DND-41 (cell line): ENCODE data around the gene CC2D2A.

Experiments
- ATAC-seq: fragments of 200-7000 bp; cut with Tn5 transposase; 3 replicates; pipeline ENCODE4 v1.9.1; 2021; ENCODE audit warnings: low read depth; ENCODE audit not compliant: insufficient read depth
- DNase-seq: peaks from one replicate; pipeline ENCODE4 v3.0.0-alpha.2; 2020
- H2AFZ ChIP-seq: 2 replicates; pipeline ENCODE4 v1.6.0; 2012; ENCODE audit warnings: low read depth, low read length
- H3K27ac ChIP-seq: 2 replicates; pipeline ENCODE4 v1.5.1; 2012; ENCODE audit warnings: low read length, inconsistent platforms
- H3K27me3 ChIP-seq: fragments of 200-600 bp; sonication (generic); 2 replicates; pipeline ENCODE4 v1.6.0; 2012; ENCODE audit warnings: low read length, mild to moderate bottlenecking, inconsistent platforms; ENCODE audit not compliant: insufficient read depth, poor library complexity
- H3K36me3 ChIP-seq: 2 replicates; pipeline ENCODE4 v1.5.1; 2012; ENCODE audit warnings: low read length, inconsistent platforms; ENCODE audit not compliant: insufficient read depth
- H3K4me1 ChIP-seq: 2 replicates; pipeline ENCODE4 v1.5.1; 2012; ENCODE audit warnings: mild to moderate bottlenecking, low read length; ENCODE audit not compliant: insufficient read depth
- H3K4me2 ChIP-seq: 2 replicates; pipeline ENCODE4 v1.6.0; 2012; ENCODE audit warnings: mild to moderate bottlenecking, moderate library complexity, low read length, inconsistent platforms; ENCODE audit not compliant: insufficient read depth
- H3K4me3 ChIP-seq, 2 experiments: fragments of 200-600 bp in 1 of 2; shearing (Covaris generic) in 1 of 2; 2 replicates each; pipeline ENCODE4 v1.5.1; 2012 to 2016; ENCODE audit warnings: inconsistent platforms in 2 of 2, low read length in 2 of 2, mild to moderate bottlenecking in 2 of 2, low read depth in 1 of 2, moderate library complexity in 1 of 2
- H3K79me2 ChIP-seq: 2 replicates; pipeline ENCODE4 v1.6.0; 2012; ENCODE audit warnings: low read length, inconsistent platforms; ENCODE audit not compliant: insufficient read depth
- H3K9ac ChIP-seq: 2 replicates; pipeline ENCODE4 v1.6.0; 2012; ENCODE audit warnings: low read depth, mild to moderate bottlenecking, inconsistent platforms, low read length, moderate library complexity
- H3K9me3 ChIP-seq: 2 replicates; pipeline ENCODE4 v1.5.1; 2012; ENCODE audit warnings: low read length, moderate library complexity, mild to moderate bottlenecking, inconsistent platforms; ENCODE audit not compliant: insufficient read depth, severe bottlenecking
- H4K20me1 ChIP-seq: 2 replicates; pipeline ENCODE4 v1.6.0; 2012; ENCODE audit warnings: low read length; ENCODE audit not compliant: insufficient read depth
- EZH2 ChIP-seq: IDR thresholded peaks from 3 replicates; pipeline ENCODE4 v1.6.1; 2012; ENCODE audit warnings: borderline replicate concordance, low read depth, mild to moderate bottlenecking, moderate library complexity, low read length, inconsistent platforms; ENCODE audit not compliant: severe bottlenecking
- TF ChIP-seq, protein P1 (sequence below): IDR thresholded peaks from 2 replicates; pipeline ENCODE4 v1.5.1; 2012; ENCODE audit warnings: borderline replicate concordance, low read length, moderate library complexity, mild to moderate bottlenecking; ENCODE audit not compliant: poor library complexity, severe bottlenecking; ENCODE audit errors: extremely low read depth

Gene CC2D2A

DNA sequence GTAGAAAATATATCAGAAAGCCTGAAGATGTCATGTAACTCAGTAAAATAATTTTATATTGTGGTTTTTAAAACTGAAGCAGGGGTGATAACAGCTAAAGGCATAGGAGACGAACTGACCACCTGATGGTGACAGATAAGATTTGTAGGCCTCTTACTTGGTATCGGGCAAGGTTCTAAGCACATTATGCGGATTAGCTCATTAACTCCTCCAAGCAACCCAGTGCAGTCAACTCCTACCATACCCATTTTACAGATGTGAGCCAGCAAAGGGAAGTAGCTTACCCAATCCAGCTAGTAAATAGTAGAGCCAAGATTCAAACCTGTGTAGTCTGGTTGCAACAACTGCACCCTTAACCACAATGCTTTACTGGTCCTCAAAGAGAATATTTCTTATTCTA is 62.1 kb downstream of the CC2D2A start:
- Histone ChIP-seq H3K27ac (no peak overlapping the region), H3K79me2 (no peaks in the 10 kb centered on the region), H3K4me1 (no peaks in the 10 kb centered on the region), H3K4me3 (no peak overlapping the region), H3K4me2 (no peak overlapping the region), H3K36me3 (no peaks in the 10 kb centered on the region), H2AFZ (no peak overlapping the region), H3K27me3 (no peaks in the 10 kb centered on the region), H3K9ac (no peak overlapping the region), H3K9me3 (no peaks in the 10 kb centered on the region), H4K20me1 (no peaks in the 10 kb centered on the region)
- TF ChIP-seq EZH2, result no peak
- TF ChIP-seq, protein P1, sequence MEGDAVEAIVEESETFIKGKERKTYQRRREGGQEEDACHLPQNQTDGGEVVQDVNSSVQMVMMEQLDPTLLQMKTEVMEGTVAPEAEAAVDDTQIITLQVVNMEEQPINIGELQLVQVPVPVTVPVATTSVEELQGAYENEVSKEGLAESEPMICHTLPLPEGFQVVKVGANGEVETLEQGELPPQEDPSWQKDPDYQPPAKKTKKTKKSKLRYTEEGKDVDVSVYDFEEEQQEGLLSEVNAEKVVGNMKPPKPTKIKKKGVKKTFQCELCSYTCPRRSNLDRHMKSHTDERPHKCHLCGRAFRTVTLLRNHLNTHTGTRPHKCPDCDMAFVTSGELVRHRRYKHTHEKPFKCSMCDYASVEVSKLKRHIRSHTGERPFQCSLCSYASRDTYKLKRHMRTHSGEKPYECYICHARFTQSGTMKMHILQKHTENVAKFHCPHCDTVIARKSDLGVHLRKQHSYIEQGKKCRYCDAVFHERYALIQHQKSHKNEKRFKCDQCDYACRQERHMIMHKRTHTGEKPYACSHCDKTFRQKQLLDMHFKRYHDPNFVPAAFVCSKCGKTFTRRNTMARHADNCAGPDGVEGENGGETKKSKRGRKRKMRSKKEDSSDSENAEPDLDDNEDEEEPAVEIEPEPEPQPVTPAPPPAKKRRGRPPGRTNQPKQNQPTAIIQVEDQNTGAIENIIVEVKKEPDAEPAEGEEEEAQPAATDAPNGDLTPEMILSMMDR, result no peak
- no peak for ATAC-seq
- DNase-seq, result no peak

DNA sequence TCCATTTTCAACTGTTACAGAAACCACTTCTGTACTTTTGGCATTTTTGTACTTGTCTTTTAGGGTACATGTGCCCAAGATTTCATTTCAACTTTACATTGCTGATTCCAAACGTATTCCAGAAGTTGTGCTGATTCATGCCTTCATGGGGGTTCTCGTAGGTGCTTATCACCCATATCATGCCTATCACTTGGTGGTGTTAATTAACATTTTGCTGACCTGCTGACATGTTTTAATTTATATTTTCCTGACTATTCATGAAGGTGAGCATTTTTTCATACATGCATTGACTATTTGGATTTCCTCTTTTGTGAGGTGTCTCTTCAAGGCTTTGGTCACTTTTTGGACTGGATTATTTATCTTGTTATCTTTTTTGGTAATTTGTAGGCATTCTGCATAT is 64.1 kb downstream of the CC2D2A start:
- Histone ChIP-seq H3K27me3 (no peaks in the 10 kb centered on the region), H3K79me2 (no peaks in the 10 kb centered on the region), H3K9me3 (no peaks in the 10 kb centered on the region), H2AFZ (no peak overlapping the region), H3K9ac (no peak overlapping the region), H3K4me3 (no peak overlapping the region), H3K4me1 (no peaks in the 10 kb centered on the region), H4K20me1 (no peaks in the 10 kb centered on the region), H3K36me3 (no peaks in the 10 kb centered on the region), H3K4me2 (no peak overlapping the region), H3K27ac (no peak overlapping the region)
- DNase-seq, result no peak
- TF ChIP-seq, protein P1, result no peak
- TF ChIP-seq EZH2, result no peak
- no peak for ATAC-seq

DNA sequence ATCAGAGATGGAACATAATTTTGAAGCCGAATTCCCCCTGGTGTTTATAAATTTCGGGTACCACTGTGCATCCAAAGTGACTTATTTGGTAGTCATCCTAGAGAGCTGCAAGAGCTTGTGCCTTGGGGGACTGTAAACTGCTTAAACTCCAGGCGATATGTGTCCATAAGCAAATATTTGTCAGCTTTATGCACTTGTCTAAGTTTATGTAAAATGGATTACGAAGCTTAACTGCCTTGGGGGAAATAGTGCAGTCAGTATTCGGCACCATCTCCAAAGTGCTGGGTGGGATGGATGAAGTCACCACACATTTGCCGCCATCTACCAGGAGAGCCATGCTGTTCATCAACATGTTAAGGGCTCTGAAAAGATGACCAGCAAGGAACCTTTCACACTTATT is 65.9 kb downstream of the CC2D2A start:
- H3K9ac ChIP-seq, result no peak overlapping the region
- H3K4me1 ChIP-seq, result no peaks in the 10 kb centered on the region
- H4K20me1 ChIP-seq, result no peaks in the 10 kb centered on the region
- no peaks in the 10 kb centered on the region for H3K9me3 ChIP-seq
- no peak overlapping the region for H3K4me2 ChIP-seq
- DNase-seq, result no peak
- no peak overlapping the region for H3K27ac ChIP-seq
- no peak overlapping the region for H2AFZ ChIP-seq
- H3K27me3 ChIP-seq, result no peaks in the 10 kb centered on the region
- no peak for TF ChIP-seq EZH2
- TF ChIP-seq, protein P1, result no peak
- no peaks in the 10 kb centered on the region for H3K79me2 ChIP-seq
- no peaks in the 10 kb centered on the region for H3K36me3 ChIP-seq
- H3K4me3 ChIP-seq, result no peak overlapping the region
- ATAC-seq, result no peak
